Muscle layer of colon (tissue), 2 donors: ENCODE measurements around the gene ZBTB40.

ENCODE experiments used
- H3K27ac ChIP-seq: one replicate; pipeline ENCODE4 v1.7.0; 2013; ENCODE audit warnings: low read depth, mild to moderate bottlenecking, low read length, moderate library complexity
- H3K27me3 ChIP-seq, 2 donors: one replicate each; pipeline ENCODE4 v1.7.0; 2013; ENCODE audit warnings: low read length in 2 of 2, mild to moderate bottlenecking in 2 of 2; ENCODE audit not compliant: insufficient read depth in 2 of 2, control insufficient read depth in 1 of 2
- H3K36me3 ChIP-seq: one replicate; pipeline ENCODE4 v1.7.0; 2013; ENCODE audit warnings: mild to moderate bottlenecking, low read length; ENCODE audit not compliant: insufficient read depth
- H3K4me1 ChIP-seq: one replicate; pipeline ENCODE4 v1.7.0; 2013; ENCODE audit warnings: mild to moderate bottlenecking, low read length; ENCODE audit not compliant: insufficient read depth
- H3K4me3 ChIP-seq, 2 donors: one replicate each; pipeline ENCODE4 v1.7.0; 2013; ENCODE audit warnings: low read length in 2 of 2, low read depth in 1 of 2, mild to moderate bottlenecking in 1 of 2, moderate library complexity in 1 of 2
- H3K9ac ChIP-seq: one replicate; pipeline ENCODE4 v1.7.0; 2013; ENCODE audit warnings: low read length
- H3K9me3 ChIP-seq: one replicate; pipeline ENCODE4 v1.7.0; 2013; ENCODE audit warnings: mild to moderate bottlenecking, low read length
- donor health status: abdominal sarcoma.
- donor health status: Adenocarcinoma of cecum.

Gene ZBTB40

DNA sequence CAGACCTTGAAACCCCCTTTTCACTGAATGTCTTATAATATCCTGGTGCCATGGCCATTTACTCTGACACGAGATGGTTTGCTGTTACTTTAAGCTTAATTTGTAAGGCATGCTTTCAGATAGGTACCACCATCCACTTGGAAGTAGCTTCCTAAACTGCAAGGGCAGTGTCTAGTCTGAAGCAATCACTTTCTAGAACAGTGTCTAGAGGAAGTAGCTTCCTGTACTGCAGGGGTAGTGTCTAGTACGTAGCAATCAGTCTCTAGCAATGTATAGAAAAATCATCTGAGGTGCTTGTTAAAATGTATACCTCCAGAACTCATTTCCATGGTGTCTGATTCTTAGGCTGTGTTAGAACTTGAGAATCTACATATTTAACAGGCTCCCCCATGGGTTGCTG lies 42.5 kb downstream of the ZBTB40 start:
- Histone ChIP-seq H3K9ac (no peak overlapping the region), H3K9me3 (no peaks in the 10 kb centered on the region), H3K27me3 (no peaks in the 10 kb centered on the region), H3K4me1 (no peaks in the 10 kb centered on the region), H3K36me3 (peaks cover 16% of the 10 kb centered on the region), H3K4me3 (no peak overlapping the region), H3K27ac (no peak overlapping the region)

- Histone ChIP-seq H3K4me3 (no peak overlapping the region), H3K27me3 (no peaks in the 10 kb centered on the region), H3K36me3 (peaks cover 16% of the 10 kb centered on the region), H3K4me1 (peaks cover 5% of the 10 kb centered on the region), H3K9ac (no peak overlapping the region), H3K9me3 (no peaks in the 10 kb centered on the region), H3K27ac (no peak overlapping the region)
These were observed 43.4 kb downstream of the ZBTB40 start for GRCh38 chr1:22494943-22495579.

GRCh38 chr1:22496536-22497160 lies 45.0 kb downstream of the ZBTB40 start:
- peaks cover 10% of the 10 kb centered on the region for H3K4me1 ChIP-seq
- no peak overlapping the region for H3K9ac ChIP-seq
- peaks cover 17% of the 10 kb centered on the region for H3K36me3 ChIP-seq

GRCh38 chr1:22498463-22498862 lies 46.8 kb downstream of the ZBTB40 start:
- Histone ChIP-seq H3K4me3 (no peak overlapping the region), H3K4me1 (peaks cover 10% of the 10 kb centered on the region), H3K9me3 (no peaks in the 10 kb centered on the region), H3K27ac (no peak overlapping the region), H3K27me3 (no peaks in the 10 kb centered on the region), H3K36me3 (peaks cover 17% of the 10 kb centered on the region), H3K9ac (no peak overlapping the region)

More at GRCh38 chr1:22496536-22497160, 45.0 kb downstream of the ZBTB40 start:
- no peaks in the 10 kb centered on the region for H3K27me3 ChIP-seq
- no peak overlapping the region for H3K4me3 ChIP-seq
- no peak overlapping the region for H3K27ac ChIP-seq
- H3K9me3 ChIP-seq: no peaks in the 10 kb centered on the region

GRCh38 chr1:22500058-22500457 lies 48.4 kb downstream of the ZBTB40 start:
- H3K4me3 ChIP-seq: no peak overlapping the region
- H3K9me3 ChIP-seq: no peaks in the 10 kb centered on the region
- peaks cover 10% of the 10 kb centered on the region for H3K4me1 ChIP-seq
- no peak overlapping the region for H3K9ac ChIP-seq
- H3K27me3 ChIP-seq: no peaks in the 10 kb centered on the region
- H3K27ac ChIP-seq: no peak overlapping the region
- peaks cover 25% of the 10 kb centered on the region for H3K36me3 ChIP-seq

DNA sequence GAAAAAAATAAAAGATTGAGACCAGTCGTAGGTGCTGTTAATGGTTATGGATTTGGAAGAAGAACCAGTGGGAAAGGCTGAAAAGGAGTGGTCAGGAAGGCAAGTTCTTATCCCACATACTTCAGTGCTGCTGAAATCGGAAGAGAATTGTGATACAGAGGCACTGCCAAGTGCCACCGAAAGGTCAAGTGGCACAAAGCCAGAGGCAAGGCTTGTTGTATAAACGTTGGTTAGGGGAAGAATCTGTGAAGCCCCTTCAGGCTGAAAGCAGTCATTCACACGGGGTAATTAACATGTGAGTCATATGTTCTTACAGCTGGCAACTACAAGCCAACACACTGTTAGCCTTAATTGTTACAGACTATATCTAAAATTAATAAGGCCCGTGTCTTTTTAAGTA lies 48.8 kb downstream of the ZBTB40 start:
- no peak overlapping the region for H3K4me3 ChIP-seq
- H3K9ac ChIP-seq: no peak overlapping the region
- no peaks in the 10 kb centered on the region for H3K27me3 ChIP-seq
- H3K27ac ChIP-seq: no peak overlapping the region
- H3K9me3 ChIP-seq: no peaks in the 10 kb centered on the region
- peaks cover 10% of the 10 kb centered on the region for H3K4me1 ChIP-seq
- peaks cover 25% of the 10 kb centered on the region for H3K36me3 ChIP-seq

DNA sequence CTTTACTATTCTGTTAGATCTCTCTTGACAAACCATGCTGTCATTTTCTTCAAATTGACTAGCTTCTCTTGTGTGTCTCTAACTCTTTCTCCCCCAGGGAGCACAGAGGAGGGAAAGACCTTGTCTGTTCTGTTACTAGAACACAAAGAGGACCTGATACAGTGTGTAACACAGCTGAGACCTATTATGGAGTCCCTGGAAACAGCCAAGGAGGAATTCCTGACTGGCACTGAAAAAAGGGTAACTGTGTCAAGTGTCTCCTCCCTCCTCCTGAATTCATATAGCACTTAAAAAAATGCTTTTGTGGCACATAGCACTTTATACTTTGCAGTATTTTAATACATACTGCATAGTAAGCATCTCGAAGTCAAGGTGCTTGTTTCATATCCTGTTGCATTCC lies 50.6 kb downstream of the ZBTB40 start:
- no peaks in the 10 kb centered on the region for H3K9me3 ChIP-seq

GRCh38 chr1:22503721-22504410 lies 52.2 kb downstream of the ZBTB40 start:
- H3K9ac ChIP-seq: no peak overlapping the region
- H3K36me3 ChIP-seq: peaks cover 47% of the 10 kb centered on the region
- H3K4me3 ChIP-seq: no peak overlapping the region
- no peaks in the 10 kb centered on the region for H3K27me3 ChIP-seq
- H3K9me3 ChIP-seq: no peaks in the 10 kb centered on the region
- peaks cover 10% of the 10 kb centered on the region for H3K4me1 ChIP-seq
- no peak overlapping the region for H3K27ac ChIP-seq

More for the DNA sequence above, 50.6 kb downstream of the ZBTB40 start:
- no peak overlapping the region for H3K4me3 ChIP-seq
- no peak overlapping the region for H3K9ac ChIP-seq
- H3K27me3 ChIP-seq: no peaks in the 10 kb centered on the region
- peaks cover 10% of the 10 kb centered on the region for H3K4me1 ChIP-seq
- H3K36me3 ChIP-seq: peaks cover 34% of the 10 kb centered on the region
- no peak overlapping the region for H3K27ac ChIP-seq

- Histone ChIP-seq H3K27me3 (no peaks in the 10 kb centered on the region), H3K9me3 (no peaks in the 10 kb centered on the region)
These were observed 54.6 kb downstream of the ZBTB40 start for GRCh38 chr1:22506130-22506692.

DNA sequence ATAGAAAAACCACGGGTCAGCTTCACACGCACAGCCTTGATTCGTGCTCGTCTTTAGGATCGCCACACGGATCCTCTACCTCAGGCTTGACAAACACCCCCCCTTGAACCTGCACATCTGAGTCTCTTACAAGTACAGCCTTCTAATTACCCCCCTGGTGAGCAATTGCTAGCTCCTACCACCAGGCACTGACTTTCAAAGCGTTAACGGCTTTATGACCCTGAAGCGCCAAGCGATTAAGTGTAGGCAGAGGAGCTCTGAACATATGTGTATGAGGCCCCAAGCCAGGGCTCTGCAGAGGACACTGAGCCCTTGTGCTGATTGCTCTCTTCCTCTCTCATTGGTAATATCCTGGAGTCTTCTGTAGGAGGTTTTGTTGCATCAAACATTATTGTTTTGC lies 55.9 kb downstream of the ZBTB40 start:
- H3K9ac ChIP-seq: no peak overlapping the region
- H3K36me3 ChIP-seq: peaks cover 68% of the 10 kb centered on the region
- H3K27me3 ChIP-seq: no peaks in the 10 kb centered on the region
- H3K4me1 ChIP-seq: no peaks in the 10 kb centered on the region
- no peak overlapping the region for H3K4me3 ChIP-seq
- H3K9me3 ChIP-seq: no peaks in the 10 kb centered on the region
- H3K27ac ChIP-seq: no peak overlapping the region

More at GRCh38 chr1:22506130-22506692, 54.6 kb downstream of the ZBTB40 start:
- Histone ChIP-seq H3K4me3 (no peak overlapping the region), H3K9ac (no peak overlapping the region), H3K27ac (no peak overlapping the region), H3K4me1 (no peaks in the 10 kb centered on the region), H3K36me3 (peaks cover 64% of the 10 kb centered on the region)

- Histone ChIP-seq H3K4me3 (no peak overlapping the region), H3K9ac (no peak overlapping the region), H3K36me3 (peaks cover 74% of the 10 kb centered on the region), H3K9me3 (no peaks in the 10 kb centered on the region), H3K27me3 (no peaks in the 10 kb centered on the region), H3K4me1 (no peaks in the 10 kb centered on the region), H3K27ac (no peak overlapping the region)
These were observed 56.7 kb downstream of the ZBTB40 start for GRCh38 chr1:22508329-22508728.
